GM12878 (cell line): ENCODE data around the gene LAMB1. TPM values are rescaled to one million over a fixed set of nuclear protein-coding genes. Genes with fewer than 3 reads are reported as not detected.

ENCODE experiments used
- ATAC-seq: fragments of 200-7000 bp; cut with Tn5 transposase; 3 replicates; pipeline ENCODE4 v1.9.1; 2020; ENCODE audit warnings: mild to moderate bottlenecking, moderate library complexity
- BruUV-seq: library from RNA; stranded (reverse); fragments of 400-500 nt; replicated peaks from 2 replicates; lab custom pipeline; 2021; lab: Mats Ljungman, UMichigan
- CTCF ChIA-PET: fragments of 300-600 bp; sonication (Branson Sonifier 250); formaldehyde crosslinking; extraction: SDS; loops from one replicate; lab custom pipeline; 2021; ENCODE audit warnings: inconsistent platforms; lab: Yijun Ruan, JAX
- POLR2A ChIA-PET: fragments of 350-600 bp; formaldehyde crosslinking; extraction: SDS; loops from one replicate; lab custom pipeline; 2021; ENCODE audit warnings: inconsistent platforms; lab: Charles Lee
- RAD21 ChIA-PET: fragments of 300-600 bp; sonication (Branson Sonifier 250); formaldehyde crosslinking; loops from one replicate; lab custom pipeline; 2023; ENCODE audit warnings: antibody characterized with exemption; ENCODE audit not compliant: unreplicated experiment; lab: Charles Lee
- SMC1A ChIA-PET: fragments of 300-600 bp; sonication (Branson Sonifier 250); formaldehyde crosslinking; loops from one replicate; lab custom pipeline; 2023; ENCODE audit not compliant: unreplicated experiment, uncharacterized antibody; lab: Charles Lee
- DNase-seq: peaks from one replicate; pipeline ENCODE4 v3.0.0-alpha.2; 2011; ENCODE audit warnings: low read depth, low spot score
- FAIRE-seq: peaks from 3 replicates; lab custom pipeline; 2011; peaks lifted over from hg19 to GRCh38; lab: Jason Lieb, UNC
- H2AFZ ChIP-seq: 2 replicates; pipeline ENCODE4 v1.6.0; 2011; ENCODE audit warnings: low read depth, low read length, control low read depth; ENCODE audit not compliant: control insufficient read depth
- H3K27ac ChIP-seq: 2 replicates; pipeline ENCODE4 v1.5.1; 2011; ENCODE audit warnings: control low read depth; ENCODE audit not compliant: control insufficient read depth, insufficient read depth
- H3K27me3 ChIP-seq, 2 experiments: replicated peaks in 1 of 2; 2 replicates each; pipeline versions ENCODE4 v1.6.0 to v1.6.1; 2011; ENCODE audit warnings: low read length in 1 of 2; ENCODE audit not compliant: control insufficient read depth in 2 of 2, insufficient read depth in 2 of 2
- H3K36me3 ChIP-seq, 2 experiments: 2 replicates each; pipeline ENCODE4 v1.5.1; 2011; ENCODE audit warnings: low read length in 1 of 2; ENCODE audit not compliant: control insufficient read depth in 2 of 2, insufficient read depth in 2 of 2
- H3K4me1 ChIP-seq: 2 replicates; pipeline ENCODE4 v1.6.1; 2011; ENCODE audit warnings: mild to moderate bottlenecking, low read length, moderate library complexity, mixed read lengths; ENCODE audit not compliant: control insufficient read depth, insufficient read depth
- H3K4me2 ChIP-seq: 2 replicates; pipeline ENCODE4 v1.6.0; 2011; ENCODE audit warnings: control low read depth; ENCODE audit not compliant: control insufficient read depth, insufficient read depth
- H3K4me3 ChIP-seq: fragments of 200-600 bp; sonication (generic); 2 replicates; pipeline ENCODE4 v1.5.1; 2016
- H3K79me2 ChIP-seq: 2 replicates; pipeline ENCODE4 v1.6.0; 2011; ENCODE audit warnings: low read length; ENCODE audit not compliant: control insufficient read depth, insufficient read depth
- H3K9ac ChIP-seq: 2 replicates; pipeline ENCODE4 v1.8.0; 2011; ENCODE audit warnings: low read length, control low read depth, mixed read lengths; ENCODE audit not compliant: control insufficient read depth, insufficient read depth
- H3K9me3 ChIP-seq: replicated peaks from 3 replicates; pipeline ENCODE4 v1.5.1; 2011; ENCODE audit warnings: mild to moderate bottlenecking, low read length; ENCODE audit not compliant: control insufficient read depth, insufficient read depth
- H4K20me1 ChIP-seq: 2 replicates; pipeline ENCODE4 v1.6.0; 2011; ENCODE audit not compliant: control insufficient read depth, insufficient read depth
- ASH2L ChIP-seq: fragments of 300-600, 200-600 bp; sonication (generic); IDR thresholded peaks from 2 replicates; pipeline ENCODE4 v1.6.1; 2017; ENCODE audit warnings: low read depth, mild to moderate bottlenecking, borderline replicate concordance
- BRCA1 ChIP-seq: IDR thresholded peaks from 2 replicates; pipeline ENCODE4 v1.6.1; 2011; ENCODE audit warnings: low read depth, low read length, improper control_type of control experiment
- CBFB ChIP-seq: IDR thresholded peaks from 2 replicates; pipeline ENCODE4 v1.6.1; 2016; ENCODE audit warnings: antibody characterized with exemption, low read depth
- CREM ChIP-seq: IDR thresholded peaks from 2 replicates; pipeline ENCODE4 v1.6.1; 2014; ENCODE audit warnings: antibody characterized with exemption, low read depth
- GATAD2B ChIP-seq: fragments of 450-650 bp; conservative IDR thresholded peaks from 2 replicates; pipeline ENCODE4 v1.6.1; 2017; ENCODE audit warnings: low read depth, mild to moderate bottlenecking, moderate library complexity
- MYB ChIP-seq: fragments of 150-350 bp; IDR thresholded peaks from 2 replicates; pipeline ENCODE4 v1.6.1; 2014; ENCODE audit warnings: mild to moderate bottlenecking, low read depth, low read length, borderline replicate concordance
- NRF1 ChIP-seq: conservative IDR thresholded peaks from 2 replicates; pipeline ENCODE4 v1.6.1; 2011; ENCODE audit warnings: mild to moderate bottlenecking, low read depth, low read length, improper control_type of control experiment
- POLR2AphosphoS2 ChIP-seq: IDR thresholded peaks from 2 replicates; pipeline ENCODE4 v1.6.1; 2011; ENCODE audit warnings: low read depth, mild to moderate bottlenecking, low read length, improper control_type of control experiment, moderate library complexity
- RFX5 ChIP-seq: IDR thresholded peaks from 2 replicates; pipeline ENCODE4 v1.6.1; 2011; ENCODE audit warnings: low read depth, low read length, improper control_type of control experiment
- RUNX3 ChIP-seq: IDR thresholded peaks from 2 replicates; pipeline ENCODE4 v1.6.1; 2012; ENCODE audit warnings: low read length, inconsistent platforms
- SIN3A ChIP-seq: IDR thresholded peaks from 2 replicates; pipeline ENCODE4 v1.6.1; 2012; ENCODE audit warnings: low read depth, low read length, improper control_type of control experiment
- SREBF1 ChIP-seq: IDR thresholded peaks from 2 replicates; pipeline ENCODE4 v1.6.1; 2012; ENCODE audit warnings: mild to moderate bottlenecking, low read length
- TCF7 ChIP-seq: IDR thresholded peaks from 2 replicates; pipeline ENCODE4 v1.6.1; 2014; ENCODE audit warnings: antibody characterized with exemption, borderline replicate concordance
- USF2 ChIP-seq: IDR thresholded peaks from 2 replicates; pipeline ENCODE4 v1.6.1; 2011; ENCODE audit warnings: low read depth, low read length, improper control_type of control experiment, borderline replicate concordance
- whole genome bisulfite sequencing: methylation state at CpG from one replicate; pipeline ENCODE4 v1.1.6; 2016; ENCODE audit warnings: low lambda C conversion rate; ENCODE audit not compliant: insufficient replicate concordance, insufficient coverage; ENCODE audit errors: missing lambda C conversion rate; 5-methylcytosine and 5-hydroxymethylcytosine counted together
- in situ Hi-C: fragments of 300-500 bp; cut with MboI; formaldehyde crosslinking; loops from 9 replicates; pipeline ENCODE4 v1.14.3; 2018; ENCODE audit warnings: mixed read lengths
- intact Hi-C: fragments of 100-400 bp; cut with micrococcal nuclease; formaldehyde crosslinking; loops from one replicate; pipeline ENCODE4 v1.14.2; 2022; ENCODE audit not compliant: unreplicated experiment
- polyA plus RNA-seq, 11 experiments: library from polyadenylated mRNA; depleted of rRNA in 4 of 11; unstranded in 6 of 11; stranded (reverse) in 5 of 11; fragments of >200 nt; fragmentation: Nextera tagmentation in 4 of 11; fragmentation: Illumina TruSeq in 1 of 11; extraction: Ambion mirVana in 4 of 11; extraction: Trizol in 1 of 11; gene quantifications; 1 replicate in 1 of 11; 2 replicates in 10 of 11; pipeline versions ENCODE4 v1.2.1 to v1.2.3, GENCODE V29; 2011 to 2016; ENCODE audit warnings: inconsistent platforms in 2 of 11, missing spikeins in 2 of 11, low read depth in 1 of 11
- total RNA-seq, 4 experiments: library from RNA; depleted of rRNA in 3 of 4; stranded (reverse); fragments of >200 nt in 3 of 4; fragmentation: Illumina TruSeq in 1 of 4; extraction: Trizol in 1 of 4; gene quantifications; 2 replicates each; pipeline versions ENCODE4 v1.2.1 to v1.2.3, GENCODE V29; 2013 to 2021

LAMB1 gene
- total and polyA plus RNA-seq, 10 of the 15 experiments (the other 5 are each of a cell fraction or from before 2014, with no cell fraction given) = 0.05 to 2.2 (median 1.2) TPM; not detected in 4

DNA sequence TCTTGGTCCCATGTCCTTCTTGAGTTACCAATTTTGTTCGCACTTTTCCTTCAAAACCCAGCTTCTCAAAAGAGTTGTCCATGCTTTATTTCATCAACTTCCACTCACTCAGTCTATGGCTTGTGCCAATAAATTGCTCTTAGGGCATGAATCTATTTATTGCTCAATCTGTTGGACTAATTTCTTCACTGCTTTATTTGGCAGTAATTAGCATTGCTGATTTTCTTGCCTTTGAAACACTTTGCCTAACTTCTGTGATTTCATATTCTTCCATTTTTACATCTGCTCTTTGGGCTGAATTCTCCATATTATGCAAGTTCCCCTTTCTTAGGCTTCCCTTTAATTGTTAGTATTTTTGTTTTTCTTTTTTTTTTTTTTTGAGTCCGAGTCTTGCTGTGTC lies 95.2 kb downstream of the LAMB1 start:
- intact Hi-C loops = no loop called here
- Histone ChIP-seq H3K4me2 (no peak overlapping the region), H4K20me1 (no peaks in the 10 kb centered on the region), H3K36me3 (peaks cover 2 to 50% of the 10 kb centered on the region in 2 experiments; a peak in 3 of 4 replicates), H3K27ac (no peak overlapping the region), H3K4me1 (no peaks in the 10 kb centered on the region), H3K9me3 (no peaks in the 10 kb centered on the region; the same call in 1 of the 3 replicates), H3K79me2 (no peaks in the 10 kb centered on the region; the same call in 1 of the 2 replicates), H3K27me3 (no peaks in the 10 kb centered on the region), H3K4me3 (no peak overlapping the region), H3K9ac (no peak overlapping the region), H2AFZ (no peak overlapping the region)
- BruUV-seq = no TSS peak
- in situ Hi-C loops = no loop called here
- ChIA-PET POLR2A (interaction anchor here (0.6 kb wide), 1 partner anchor 20 kb away, joined by 3 read pairs; no protein-coding TSS in a partner anchor), SMC1A (no interaction called here), CTCF (no interaction called here), RAD21 (no interaction called here)
- WGBS = 100% methylated on average over 1 of the region's 2 CpGs
- FAIRE-seq (no peak), DNase-seq (no peak), ATAC-seq (no peak)
- no peak for TF ChIP-seq RFX5
- no peak for TF ChIP-seq CREM
- no peak for TF ChIP-seq POLR2AphosphoS2
- no peak for TF ChIP-seq MYB
- TF ChIP-seq USF2 = no peak
- TF ChIP-seq ASH2L = no peak
- TF ChIP-seq SIN3A = no peak
- TF ChIP-seq SREBF1 = no peak
- TF ChIP-seq GATAD2B = no peak
- no peak for TF ChIP-seq TCF7
- no peak for TF ChIP-seq NRF1
- TF ChIP-seq BRCA1 = no peak
- TF ChIP-seq RUNX3 = no peak
- TF ChIP-seq CBFB = no peak
